ENCODE measurements around the gene ATP6V1F. TPM values are rescaled to one million over a fixed set of nuclear protein-coding genes. Genes with fewer than 3 reads are reported as not detected.

Gene ATP6V1F
- polyA plus RNA-seq, 1 donor (not counting 4 experiments of a cell fraction or from before 2014, with no cell fraction given): 263 TPM

GRCh38 chr7:128848289-128849155 is 14.1 kb upstream of the ATP6V1F start:
- dilution Hi-C loops (cut with MboI; ENCODE audit: extremely low pct_ligation_motif_present, low sequenced_read_pairs): no loop called here
- FAIRE-seq: no peak

GRCh38 chr7:128849156-128849515 is 13.5 kb upstream of the ATP6V1F start:
- no peak overlapping the region for H3K4me2 ChIP-seq (ENCODE audit: control insufficient read depth, extremely low read depth, insufficient read depth, low read depth, low read length)
- no peaks in the 10 kb centered on the region for H3K4me1 ChIP-seq (ENCODE audit: control insufficient read depth, extremely low read depth, insufficient read depth, low read length)
- H4K20me1 ChIP-seq (ENCODE audit: control insufficient read depth, extremely low read depth, insufficient read depth, low read length): no peaks in the 10 kb centered on the region
- TF ChIP-seq CTCF (optimal IDR thresholded peaks at IDR 0.05 in 1 of 3, IDR thresholded peaks at IDR 0.05 in 1 of 3, conservative IDR thresholded peaks at IDR 0.05 in 1 of 3; ENCODE audit: extremely low read depth in 1 of 3, insufficient read depth in 2 of 3, low read length in 3 of 3) (no peak), EZH2 (IDR thresholded peaks at IDR 0.05; ENCODE audit: low read length) (no peak)
- DNase-seq (ENCODE audit: low read depth, low spot score) (no peak), FAIRE-seq (no peak)
- no peaks in the 10 kb centered on the region for H3K79me2 ChIP-seq (ENCODE audit: control insufficient read depth, insufficient read depth, low read length)
- H2AFZ ChIP-seq (ENCODE audit: control insufficient read depth, low read length): no peak overlapping the region
- no peak overlapping the region for H3K9ac ChIP-seq (ENCODE audit: control insufficient read depth, extremely low read depth, insufficient read depth, low read length)
- H3K27ac ChIP-seq (ENCODE audit: control insufficient read depth, insufficient read depth, low read length): no peak overlapping the region
- no peak overlapping the region for H3K4me3 ChIP-seq (ENCODE audit: control insufficient read depth in 2 of 3, extremely low read depth in 1 of 3, insufficient read depth in 2 of 3, low read depth in 1 of 3, low read length in 3 of 3)
- no peaks in the 10 kb centered on the region for H3K9me3 ChIP-seq (ENCODE audit: control insufficient read depth, low read depth, low read length)
- dilution Hi-C loops (cut with MboI; ENCODE audit: extremely low pct_ligation_motif_present, low sequenced_read_pairs): no loop called here
- H3K27me3 ChIP-seq (ENCODE audit: control insufficient read depth, extremely low read depth, insufficient read depth, low read length): no peaks in the 10 kb centered on the region
- no peaks in the 10 kb centered on the region for H3K9me1 ChIP-seq (ENCODE audit: control insufficient read depth, extremely low read depth, insufficient read depth, low read length)
- no peaks in the 10 kb centered on the region for H3K36me3 ChIP-seq (ENCODE audit: control insufficient read depth in 2 of 2, extremely low read depth in 1 of 2, insufficient read depth in 2 of 2, low read length in 2 of 2)

More at GRCh38 chr7:128848289-128849155, 14.1 kb upstream of the ATP6V1F start:
- H3K4me1 ChIP-seq (ENCODE audit: control insufficient read depth, extremely low read depth, insufficient read depth, low read length): no peaks in the 10 kb centered on the region
- H3K9me1 ChIP-seq (ENCODE audit: control insufficient read depth, extremely low read depth, insufficient read depth, low read length): no peaks in the 10 kb centered on the region
- DNase-seq (ENCODE audit: low read depth, low spot score): no peak
- H2AFZ ChIP-seq (ENCODE audit: control insufficient read depth, low read length): no peak overlapping the region
- H3K4me2 ChIP-seq (ENCODE audit: control insufficient read depth, extremely low read depth, insufficient read depth, low read depth, low read length): no peak overlapping the region
- no peak overlapping the region for H3K9ac ChIP-seq (ENCODE audit: control insufficient read depth, extremely low read depth, insufficient read depth, low read length)
- H3K9me3 ChIP-seq (ENCODE audit: control insufficient read depth, low read depth, low read length): no peaks in the 10 kb centered on the region
- no peaks in the 10 kb centered on the region for H3K36me3 ChIP-seq (ENCODE audit: control insufficient read depth in 2 of 2, extremely low read depth in 1 of 2, insufficient read depth in 2 of 2, low read length in 2 of 2)
- no peaks in the 10 kb centered on the region for H3K27me3 ChIP-seq (ENCODE audit: control insufficient read depth, extremely low read depth, insufficient read depth, low read length)
- TF ChIP-seq CTCF (optimal IDR thresholded peaks at IDR 0.05 in 1 of 3, IDR thresholded peaks at IDR 0.05 in 1 of 3, conservative IDR thresholded peaks at IDR 0.05 in 1 of 3; ENCODE audit: extremely low read depth in 1 of 3, insufficient read depth in 2 of 3, low read length in 3 of 3): no peak
- no peaks in the 10 kb centered on the region for H4K20me1 ChIP-seq (ENCODE audit: control insufficient read depth, extremely low read depth, insufficient read depth, low read length)
- H3K4me3 ChIP-seq (ENCODE audit: control insufficient read depth in 2 of 3, extremely low read depth in 1 of 3, insufficient read depth in 2 of 3, low read depth in 1 of 3, low read length in 3 of 3): no peak overlapping the region
- no peaks in the 10 kb centered on the region for H3K79me2 ChIP-seq (ENCODE audit: control insufficient read depth, insufficient read depth, low read length)
- no peak overlapping the region for H3K27ac ChIP-seq (ENCODE audit: control insufficient read depth, insufficient read depth, low read length)
